WTC11 (cell line): ENCODE results near the gene STAM2.

Experiments
- CREB1 ChIP-seq: sonication (generic); formaldehyde crosslinking; IDR thresholded peaks from 2 replicates; pipeline ENCODE4 v1.8.0; 2023; ENCODE audit warnings: mild to moderate bottlenecking, missing genetic modification reagents
- HMGXB4 ChIP-seq: sonication (generic); formaldehyde crosslinking; IDR thresholded peaks from 2 replicates; pipeline ENCODE4 v1.8.1; 2023; ENCODE audit warnings: mild to moderate bottlenecking, moderate library complexity, missing genetic modification reagents
- JUN ChIP-seq: sonication (generic); formaldehyde crosslinking; IDR thresholded peaks from 2 replicates; pipeline ENCODE4 v1.8.0; 2023; ENCODE audit warnings: mild to moderate bottlenecking, missing genetic modification reagents
- SMAD3 ChIP-seq: sonication (generic); formaldehyde crosslinking; IDR thresholded peaks from 2 replicates; pipeline ENCODE4 v1.8.0; 2022; ENCODE audit warnings: missing genetic modification reagents, mild to moderate bottlenecking, borderline replicate concordance
- USF2 ChIP-seq: sonication (generic); formaldehyde crosslinking; IDR thresholded peaks from 2 replicates; pipeline ENCODE4 v1.8.1; 2023; ENCODE audit warnings: mild to moderate bottlenecking, missing genetic modification reagents, moderate library complexity
- ZNF317 ChIP-seq: sonication (generic); formaldehyde crosslinking; IDR thresholded peaks from 2 replicates; pipeline ENCODE4 v1.8.1; 2023; ENCODE audit warnings: low read depth, mild to moderate bottlenecking, moderate library complexity, missing genetic modification reagents, borderline replicate concordance
- TF ChIP-seq, protein P1 (sequence below): fragments of 200-600 bp; IDR thresholded peaks from 2 replicates; pipeline ENCODE4 v1.8.0; 2022; ENCODE audit warnings: antibody characterized with exemption
- TF ChIP-seq, protein P2 (sequence below): sonication (generic); formaldehyde crosslinking; IDR thresholded peaks from 2 replicates; pipeline ENCODE4 v1.8.0; 2022; ENCODE audit warnings: mild to moderate bottlenecking, missing genetic modification reagents
- TF ChIP-seq, protein P3 (sequence below): sonication (generic); formaldehyde crosslinking; IDR thresholded peaks from 2 replicates; pipeline ENCODE4 v1.8.1; 2022; ENCODE audit warnings: low read depth, mild to moderate bottlenecking, moderate library complexity, missing genetic modification reagents, borderline replicate concordance
- TF ChIP-seq, protein P4 (sequence below): sonication (generic); formaldehyde crosslinking; IDR thresholded peaks from 2 replicates; pipeline ENCODE4 v1.8.1; 2022; ENCODE audit warnings: mild to moderate bottlenecking, missing genetic modification reagents, moderate library complexity, borderline replicate concordance
- TF ChIP-seq, protein P5 (sequence below): sonication (generic); formaldehyde crosslinking; IDR thresholded peaks from 2 replicates; pipeline ENCODE4 v1.8.0; 2022; ENCODE audit warnings: mild to moderate bottlenecking, missing genetic modification reagents

DNA sequence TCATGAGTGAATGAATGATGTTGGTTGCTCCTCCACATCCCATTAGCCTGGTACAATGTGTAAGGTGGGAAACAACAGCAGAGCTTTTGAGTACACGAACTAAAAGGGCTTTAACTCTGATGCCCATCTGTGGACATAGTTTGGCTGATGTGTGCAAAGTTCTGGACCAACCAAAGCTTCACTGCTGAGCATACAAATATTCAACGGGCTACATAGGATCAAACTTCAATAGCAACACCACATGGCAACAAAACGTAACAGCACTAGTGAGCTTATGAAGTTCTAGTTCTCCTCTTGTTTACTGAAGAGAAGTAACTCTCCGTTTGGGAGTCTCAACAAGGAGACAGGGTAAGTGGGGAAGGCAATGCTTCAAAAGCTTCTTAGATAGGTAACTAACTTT, 20.4 kb downstream of the STAM2 start:
- TF ChIP-seq SMAD3 (CRISPR knock-in tag) (no peak), ZNF317 (no peak), CREB1 (CRISPR knock-in tag) (no peak), HMGXB4 (CRISPR knock-in tag) (no peak), JUN (CRISPR knock-in tag) (no peak), USF2 (CRISPR knock-in tag) (no peak)
- TF ChIP-seq, protein P1, sequence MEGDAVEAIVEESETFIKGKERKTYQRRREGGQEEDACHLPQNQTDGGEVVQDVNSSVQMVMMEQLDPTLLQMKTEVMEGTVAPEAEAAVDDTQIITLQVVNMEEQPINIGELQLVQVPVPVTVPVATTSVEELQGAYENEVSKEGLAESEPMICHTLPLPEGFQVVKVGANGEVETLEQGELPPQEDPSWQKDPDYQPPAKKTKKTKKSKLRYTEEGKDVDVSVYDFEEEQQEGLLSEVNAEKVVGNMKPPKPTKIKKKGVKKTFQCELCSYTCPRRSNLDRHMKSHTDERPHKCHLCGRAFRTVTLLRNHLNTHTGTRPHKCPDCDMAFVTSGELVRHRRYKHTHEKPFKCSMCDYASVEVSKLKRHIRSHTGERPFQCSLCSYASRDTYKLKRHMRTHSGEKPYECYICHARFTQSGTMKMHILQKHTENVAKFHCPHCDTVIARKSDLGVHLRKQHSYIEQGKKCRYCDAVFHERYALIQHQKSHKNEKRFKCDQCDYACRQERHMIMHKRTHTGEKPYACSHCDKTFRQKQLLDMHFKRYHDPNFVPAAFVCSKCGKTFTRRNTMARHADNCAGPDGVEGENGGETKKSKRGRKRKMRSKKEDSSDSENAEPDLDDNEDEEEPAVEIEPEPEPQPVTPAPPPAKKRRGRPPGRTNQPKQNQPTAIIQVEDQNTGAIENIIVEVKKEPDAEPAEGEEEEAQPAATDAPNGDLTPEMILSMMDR, result no peak
- TF ChIP-seq, protein P2, sequence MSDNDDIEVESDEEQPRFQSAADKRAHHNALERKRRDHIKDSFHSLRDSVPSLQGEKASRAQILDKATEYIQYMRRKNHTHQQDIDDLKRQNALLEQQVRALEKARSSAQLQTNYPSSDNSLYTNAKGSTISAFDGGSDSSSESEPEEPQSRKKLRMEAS (CRISPR knock-in tag), result no peak
- TF ChIP-seq, protein P3, sequence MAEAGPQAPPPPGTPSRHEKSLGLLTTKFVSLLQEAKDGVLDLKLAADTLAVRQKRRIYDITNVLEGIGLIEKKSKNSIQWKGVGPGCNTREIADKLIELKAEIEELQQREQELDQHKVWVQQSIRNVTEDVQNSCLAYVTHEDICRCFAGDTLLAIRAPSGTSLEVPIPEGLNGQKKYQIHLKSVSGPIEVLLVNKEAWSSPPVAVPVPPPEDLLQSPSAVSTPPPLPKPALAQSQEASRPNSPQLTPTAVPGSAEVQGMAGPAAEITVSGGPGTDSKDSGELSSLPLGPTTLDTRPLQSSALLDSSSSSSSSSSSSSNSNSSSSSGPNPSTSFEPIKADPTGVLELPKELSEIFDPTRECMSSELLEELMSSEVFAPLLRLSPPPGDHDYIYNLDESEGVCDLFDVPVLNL (CRISPR knock-in tag), result no peak
- TF ChIP-seq, protein P4, sequence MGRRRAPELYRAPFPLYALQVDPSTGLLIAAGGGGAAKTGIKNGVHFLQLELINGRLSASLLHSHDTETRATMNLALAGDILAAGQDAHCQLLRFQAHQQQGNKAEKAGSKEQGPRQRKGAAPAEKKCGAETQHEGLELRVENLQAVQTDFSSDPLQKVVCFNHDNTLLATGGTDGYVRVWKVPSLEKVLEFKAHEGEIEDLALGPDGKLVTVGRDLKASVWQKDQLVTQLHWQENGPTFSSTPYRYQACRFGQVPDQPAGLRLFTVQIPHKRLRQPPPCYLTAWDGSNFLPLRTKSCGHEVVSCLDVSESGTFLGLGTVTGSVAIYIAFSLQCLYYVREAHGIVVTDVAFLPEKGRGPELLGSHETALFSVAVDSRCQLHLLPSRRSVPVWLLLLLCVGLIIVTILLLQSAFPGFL (CRISPR knock-in tag), result no peak
- TF ChIP-seq, protein P5, sequence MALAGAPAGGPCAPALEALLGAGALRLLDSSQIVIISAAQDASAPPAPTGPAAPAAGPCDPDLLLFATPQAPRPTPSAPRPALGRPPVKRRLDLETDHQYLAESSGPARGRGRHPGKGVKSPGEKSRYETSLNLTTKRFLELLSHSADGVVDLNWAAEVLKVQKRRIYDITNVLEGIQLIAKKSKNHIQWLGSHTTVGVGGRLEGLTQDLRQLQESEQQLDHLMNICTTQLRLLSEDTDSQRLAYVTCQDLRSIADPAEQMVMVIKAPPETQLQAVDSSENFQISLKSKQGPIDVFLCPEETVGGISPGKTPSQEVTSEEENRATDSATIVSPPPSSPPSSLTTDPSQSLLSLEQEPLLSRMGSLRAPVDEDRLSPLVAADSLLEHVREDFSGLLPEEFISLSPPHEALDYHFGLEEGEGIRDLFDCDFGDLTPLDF (CRISPR knock-in tag), result no peak
